NOMO-1 (cell line): ENCODE data around the gene FTO.
"Not testable (repeated sequence)": the region's sequence is repeated elsewhere in the genome, so short reads cannot be mapped to it uniquely, and the experiment has no call there.

ENCODE experiments used
- DNase-seq, 2 experiments: peaks; one replicate each; lab custom pipeline; 2025; ENCODE audit not compliant: unreplicated experiment in 2 of 2; lab: John Stamatoyannopoulos, UW

The FTO gene

DNA sequence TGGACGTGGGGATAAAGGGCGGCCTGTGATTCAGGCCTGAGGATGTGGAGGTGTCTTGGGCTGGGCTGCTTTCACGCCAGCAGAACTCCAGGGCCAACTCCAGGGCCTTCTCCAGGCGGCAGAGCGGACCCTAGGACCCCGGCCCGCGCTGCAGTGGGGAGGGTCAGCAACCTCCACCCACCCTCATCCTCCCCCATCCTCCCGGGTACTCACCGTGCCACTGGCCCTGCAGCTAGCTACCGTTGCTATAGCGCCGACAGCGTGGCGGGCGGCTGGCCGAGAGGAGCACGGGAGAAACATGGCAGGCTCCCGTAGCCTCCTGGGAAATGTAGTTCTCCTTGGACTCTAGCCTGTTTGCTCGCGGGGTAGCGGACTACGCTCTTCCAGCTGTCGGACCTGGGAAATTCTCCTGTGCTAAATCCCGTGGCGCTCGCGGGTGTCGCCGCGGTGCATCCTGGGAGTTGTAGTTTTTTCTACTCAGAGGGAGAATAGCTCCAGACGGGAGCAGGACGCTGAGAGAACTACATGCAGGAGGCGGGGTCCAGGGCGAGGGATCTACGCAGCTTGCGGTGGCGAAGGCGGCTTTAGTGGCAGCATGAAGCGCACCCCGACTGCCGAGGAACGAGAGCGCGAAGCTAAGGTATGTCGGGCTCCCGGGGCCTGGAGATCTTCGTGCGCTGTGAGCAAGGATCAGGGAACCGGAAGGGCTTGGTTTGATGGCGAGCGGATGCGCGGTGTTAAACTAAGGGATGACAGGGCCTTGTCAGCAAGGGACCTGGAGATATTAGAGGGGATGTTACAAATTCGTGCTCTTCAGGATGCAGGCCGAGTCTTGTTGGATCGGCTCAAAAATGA lies at the start of gene FTO, which contains the start of gene RPGRIP1L:
TSS of gene FTO (plus strand) at position 567 of the 855 bp plus-strand sequence.
TSS of gene RPGRIP1L (minus strand) at position 270 of the 855 bp plus-strand sequence. CDS start 3,136 bp downstream, outside the sequence.
- DNase-seq: peak; percentile 97 to 99

- no peak for DNase-seq
Observed at GRCh38 chr16:53654946-53655345, 49.0 kb upstream of the FTO start.

DNA sequence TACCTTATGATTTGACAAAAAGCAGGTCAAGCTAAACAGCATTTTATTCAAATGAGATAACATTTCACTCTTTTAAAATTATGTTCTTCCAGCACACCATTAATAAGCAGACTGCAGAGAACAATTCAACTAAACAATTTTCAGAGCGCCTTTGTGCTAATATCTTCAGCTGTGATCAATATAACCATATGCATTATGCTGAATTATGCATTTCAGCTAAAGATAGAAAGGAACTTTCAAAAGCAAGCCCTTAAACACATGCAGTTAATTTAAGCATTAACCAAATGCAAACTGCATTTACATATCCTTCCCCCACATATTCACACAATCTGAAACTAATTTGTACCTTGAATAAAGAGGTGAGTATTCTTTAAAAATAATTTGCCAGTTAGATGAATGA lies 41.9 kb upstream of the FTO start:
- no peak for DNase-seq

DNA sequence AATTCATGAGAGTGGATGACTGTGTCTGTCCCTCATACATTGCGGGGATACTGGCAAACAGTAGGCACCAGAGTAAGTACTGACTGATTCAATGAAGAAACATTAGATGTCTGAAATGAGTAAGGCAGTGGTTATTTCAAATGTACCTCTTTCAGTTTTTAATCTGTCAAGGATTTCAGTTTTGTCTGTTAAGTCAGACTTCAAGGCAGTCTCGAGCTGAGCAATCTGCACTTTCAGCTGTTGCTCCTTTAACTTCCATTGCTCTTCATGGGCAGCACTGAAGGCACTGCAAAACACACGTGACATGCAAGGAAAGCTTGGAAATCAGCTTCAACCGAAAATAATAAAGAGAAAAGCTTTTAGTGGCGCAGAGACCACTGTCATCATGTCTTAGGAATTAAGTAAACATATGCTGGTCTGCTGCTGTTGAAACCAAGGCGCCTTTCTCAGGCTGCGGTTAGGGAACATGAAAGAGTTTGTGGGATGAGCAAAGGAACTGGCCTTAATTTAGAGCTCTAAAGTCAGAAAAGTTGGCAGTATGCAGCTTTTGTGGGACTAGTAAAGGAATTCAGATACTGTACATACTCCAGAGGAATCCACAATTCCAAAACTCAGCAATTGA lies 39.1 kb upstream of the FTO start:
- no peak for DNase-seq

DNA sequence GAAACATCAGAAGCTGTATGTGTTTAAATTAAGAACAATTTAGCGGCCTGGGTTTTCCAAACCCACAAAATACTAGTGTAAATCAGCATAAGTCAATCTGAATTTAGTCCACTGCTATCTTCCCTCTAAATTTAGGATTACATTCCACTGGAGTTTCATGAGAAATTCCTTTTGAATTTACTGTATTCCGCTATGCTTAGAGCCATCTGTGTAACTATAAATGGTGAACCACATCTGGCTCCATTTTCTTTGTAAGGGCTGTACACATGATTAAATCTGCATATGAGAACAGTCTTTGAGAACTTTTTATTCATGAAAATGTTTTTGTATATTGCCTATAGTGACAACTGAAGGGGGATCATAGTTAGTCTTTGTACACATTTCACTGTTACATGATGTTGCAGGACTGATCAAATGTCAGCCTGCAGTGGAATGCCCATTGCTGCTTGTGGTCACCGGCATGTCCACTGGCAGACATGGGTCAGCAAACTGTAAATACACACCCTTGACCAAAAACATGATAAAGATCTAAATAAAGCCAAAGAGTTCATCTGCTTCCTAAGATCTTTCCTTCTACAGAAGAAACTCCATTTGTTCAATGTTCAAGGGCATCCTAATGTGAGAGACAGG lies 37.1 kb upstream of the FTO start:
- no peak for DNase-seq

DNA sequence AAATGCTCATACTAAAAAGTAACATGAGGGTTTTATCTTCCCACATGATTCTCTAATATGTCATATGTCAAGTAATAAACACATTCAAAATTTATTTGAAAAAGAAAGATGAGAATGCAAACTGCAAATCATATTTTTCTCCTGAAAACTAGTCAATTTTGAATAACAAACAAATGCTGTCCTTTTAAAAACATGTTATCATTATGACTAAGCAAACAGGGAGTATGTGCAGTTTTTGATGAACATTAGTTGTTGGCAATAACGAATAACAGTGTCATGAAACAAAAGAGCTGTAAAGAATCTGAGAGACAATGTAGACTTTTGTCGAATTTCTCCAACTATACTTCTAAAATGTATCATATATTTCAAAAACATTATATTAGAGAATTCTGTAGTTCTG lies 35.1 kb upstream of the FTO start:
- no peak for DNase-seq

DNA sequence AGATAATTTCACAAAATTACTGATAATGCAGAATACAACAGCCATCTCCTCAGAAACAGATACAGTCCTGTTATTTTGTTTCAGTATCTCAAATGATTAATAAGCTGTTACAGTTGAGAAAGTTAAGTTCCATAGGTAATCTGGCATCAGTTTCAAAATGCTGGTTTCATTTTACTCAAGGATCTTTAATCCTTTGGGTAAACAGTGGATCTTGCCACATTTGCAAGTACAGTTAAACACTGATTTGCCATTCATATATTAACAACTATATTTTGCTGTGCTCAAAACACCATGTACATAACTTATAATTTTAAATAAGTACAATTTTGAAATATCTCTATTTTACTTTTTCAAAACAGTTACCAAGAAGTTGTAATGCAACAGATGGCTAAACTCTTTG lies 31.5 kb upstream of the FTO start:
- DNase-seq: no peak

DNA sequence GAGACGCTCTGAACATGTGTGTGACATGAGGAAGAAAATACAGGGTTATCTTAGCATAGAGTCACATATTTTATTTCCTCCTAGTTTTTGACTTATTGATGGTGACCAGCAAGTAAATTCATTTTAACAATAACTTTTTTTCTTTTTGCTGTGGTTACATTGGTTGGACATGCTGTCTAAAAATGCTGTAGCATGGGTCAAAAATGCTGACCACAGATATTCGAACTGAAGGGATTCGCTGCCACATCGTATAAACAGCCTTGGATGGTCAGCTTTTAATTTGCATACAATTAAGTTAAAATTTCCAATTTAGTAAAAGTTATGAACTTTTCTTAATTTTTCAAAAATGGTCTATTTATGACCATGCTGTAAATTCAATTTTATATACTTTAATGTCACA lies 30.8 kb upstream of the FTO start:
- DNase-seq: no peak

DNA sequence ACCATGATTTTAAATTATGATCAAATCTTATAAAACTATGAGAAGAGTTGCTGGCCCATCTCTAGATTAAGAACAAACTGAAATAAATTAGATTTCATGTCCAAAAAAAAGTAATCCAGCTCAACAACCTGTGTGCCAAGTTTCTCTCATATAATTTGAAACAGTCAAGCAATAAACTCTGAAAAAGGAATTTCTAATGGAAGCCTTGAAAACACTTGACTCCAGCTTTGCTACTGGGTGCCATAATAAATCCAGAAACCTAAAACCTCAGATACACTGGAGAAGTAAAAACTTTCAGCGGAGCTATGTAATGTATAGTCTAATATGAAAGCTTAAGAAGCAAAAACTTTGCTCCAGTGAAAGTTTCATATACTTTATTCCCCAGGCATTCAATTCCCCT lies 25.8 kb upstream of the FTO start:
- DNase-seq: no peak

GRCh38 chr16:53678756-53679343 lies 25.1 kb upstream of the FTO start:
- no peak for DNase-seq

DNA sequence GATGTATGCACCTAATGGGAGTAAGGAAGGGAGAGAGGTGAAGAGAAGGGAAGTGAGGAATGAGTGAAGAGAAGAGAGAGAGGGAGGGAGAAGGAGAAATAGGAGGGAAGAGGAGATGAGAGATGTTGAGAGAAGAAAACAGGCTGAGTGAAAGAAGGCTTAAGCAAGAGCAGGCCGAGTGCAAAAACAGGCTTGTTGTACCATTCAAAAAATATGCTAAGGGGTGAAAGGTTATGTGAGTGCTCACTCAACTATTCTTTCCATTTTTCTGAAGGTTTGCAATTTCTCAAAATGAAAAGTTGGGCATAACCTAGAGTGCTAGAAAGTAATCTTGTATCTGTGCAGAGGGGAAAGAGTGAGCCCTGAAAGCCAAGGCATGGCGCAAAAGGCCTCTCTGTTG lies 23.2 kb upstream of the FTO start:
- DNase-seq: no peak

DNA sequence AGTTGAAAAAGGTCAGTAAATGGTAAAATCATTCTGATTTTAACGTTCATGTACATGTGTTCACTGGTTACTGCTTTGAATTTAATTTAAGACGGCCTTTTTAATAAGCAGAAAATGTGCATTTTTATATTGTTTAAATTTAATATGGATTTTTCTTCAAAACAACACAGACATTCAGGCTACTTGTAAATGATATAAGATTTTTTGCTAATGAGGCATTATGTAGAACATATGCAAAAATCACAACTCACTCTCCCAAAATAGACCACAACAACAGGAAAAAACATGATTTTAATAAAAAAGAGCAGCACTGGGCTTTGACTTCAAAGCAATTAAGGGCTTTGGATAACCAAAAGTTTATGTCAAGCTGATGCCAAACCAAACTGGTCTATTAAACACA lies 22.6 kb upstream of the FTO start:
- DNase-seq: no peak

DNA sequence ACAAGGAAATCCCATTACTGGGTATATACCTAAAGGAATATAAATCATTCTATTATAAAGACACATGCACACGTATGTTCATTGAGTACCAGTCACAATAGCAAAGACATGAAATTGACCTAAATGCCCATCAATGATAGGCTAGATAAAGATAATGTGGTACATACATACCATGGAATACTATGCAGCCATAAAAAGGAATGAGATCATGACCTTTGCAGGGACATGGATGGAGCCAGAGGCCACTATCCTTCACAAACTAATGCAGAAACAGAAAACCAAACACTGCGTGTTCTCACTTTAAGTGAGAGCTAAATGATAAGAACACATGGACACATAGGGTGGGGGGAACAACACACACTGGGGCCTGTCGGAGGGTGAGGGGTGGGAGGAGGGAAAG lies 18.6 kb upstream of the FTO start:
- DNase-seq: not testable (repeated sequence)

DNA sequence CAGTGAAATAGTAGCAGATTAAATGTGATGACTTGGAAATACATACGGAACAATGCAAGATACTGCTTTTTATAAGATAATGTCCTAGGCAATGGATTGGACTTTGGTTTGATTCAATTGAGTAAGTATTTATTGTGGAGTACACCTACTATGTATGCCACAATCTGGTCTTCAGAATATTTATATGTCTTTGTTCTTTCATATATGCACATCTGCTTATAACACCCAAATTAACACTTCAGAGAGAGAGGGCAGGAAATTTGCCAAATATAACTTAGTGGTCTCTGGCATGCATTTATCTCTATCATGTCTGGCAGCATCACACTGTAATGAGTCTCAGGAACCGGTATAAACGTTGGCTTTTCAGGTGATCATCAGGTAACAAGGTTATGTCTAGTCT lies 17.2 kb upstream of the FTO start:
- DNase-seq: no peak

DNA sequence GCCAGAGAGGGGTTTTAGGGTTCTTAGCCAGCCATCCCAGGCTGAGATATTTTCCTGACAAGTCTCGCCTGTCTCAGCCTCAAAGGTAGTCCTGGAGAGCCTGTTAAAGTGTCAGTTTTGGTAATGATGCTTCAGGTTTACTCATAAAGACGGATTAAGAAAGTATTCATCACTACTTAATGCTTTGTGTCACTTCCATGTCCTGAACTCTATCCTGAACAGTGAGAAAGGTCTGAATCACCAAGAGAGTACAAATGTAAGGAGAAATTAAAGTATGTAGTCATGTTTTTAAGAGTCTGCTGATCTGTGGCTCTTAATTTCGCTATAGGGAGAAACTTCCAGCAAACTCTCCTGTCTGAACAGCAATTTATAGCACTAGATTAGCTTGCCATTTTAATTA lies 14.3 kb upstream of the FTO start:
- no peak for DNase-seq

GRCh38 chr16:53690771-53691170 lies 13.2 kb upstream of the FTO start:
- DNase-seq: no peak

DNA sequence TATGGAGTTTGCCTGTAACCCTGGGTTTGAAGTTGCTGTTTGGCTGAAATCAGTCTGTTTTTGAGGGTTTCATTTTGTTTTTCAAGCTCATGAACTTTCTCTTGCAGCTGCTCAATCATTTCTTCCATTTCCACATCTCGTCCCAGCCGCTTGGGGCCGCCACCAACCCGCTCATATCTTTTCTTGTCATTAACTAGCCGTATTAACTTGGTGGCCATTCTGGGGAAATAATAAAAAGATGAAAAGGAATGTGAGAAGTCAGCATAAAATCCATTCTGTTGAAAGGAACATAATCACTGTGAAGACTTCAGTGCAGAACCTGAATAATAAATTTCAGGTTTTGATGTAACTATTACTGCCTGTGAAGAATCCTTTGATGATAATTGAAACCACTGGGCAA lies 11.8 kb upstream of the FTO start:
- DNase-seq: no peak

DNA sequence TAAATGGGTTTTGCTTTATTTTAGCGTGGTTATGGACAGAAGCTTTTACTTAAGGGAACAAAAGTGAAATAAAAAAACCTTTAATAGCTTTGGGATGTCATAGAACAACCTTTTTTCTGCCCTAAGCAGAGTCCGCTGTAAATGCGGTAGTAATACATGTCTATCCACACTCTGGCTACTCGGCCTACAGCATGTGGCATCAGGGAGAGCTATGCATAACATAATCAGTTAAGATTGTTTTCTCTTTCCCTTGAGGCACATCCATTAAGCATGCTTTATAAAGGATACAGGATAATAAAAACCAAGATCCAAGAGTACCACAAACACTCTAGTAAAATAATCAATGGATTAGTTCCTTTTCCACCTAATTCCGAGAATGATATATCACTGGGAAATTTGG lies 10.6 kb upstream of the FTO start:
- DNase-seq: no peak

DNA sequence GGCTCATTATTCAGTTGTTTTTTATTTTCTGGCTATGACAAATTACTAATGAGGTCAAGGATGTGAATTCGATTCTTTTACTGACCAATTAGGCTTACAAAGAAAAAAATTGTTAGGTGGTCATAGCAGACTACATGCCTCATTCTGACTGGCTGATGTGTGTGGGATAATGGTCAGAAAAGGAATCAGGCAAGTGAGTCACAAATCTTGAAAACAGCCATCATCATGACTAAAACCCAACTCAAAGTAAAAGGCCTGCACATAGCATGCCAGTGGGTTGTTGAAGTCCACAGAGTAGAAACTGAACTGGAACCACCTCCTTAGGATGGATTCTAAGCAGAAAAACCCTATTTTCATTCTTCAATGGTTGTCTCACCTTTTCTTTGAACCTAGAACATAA lies 8.9 kb upstream of the FTO start:
- DNase-seq: no peak

DNA sequence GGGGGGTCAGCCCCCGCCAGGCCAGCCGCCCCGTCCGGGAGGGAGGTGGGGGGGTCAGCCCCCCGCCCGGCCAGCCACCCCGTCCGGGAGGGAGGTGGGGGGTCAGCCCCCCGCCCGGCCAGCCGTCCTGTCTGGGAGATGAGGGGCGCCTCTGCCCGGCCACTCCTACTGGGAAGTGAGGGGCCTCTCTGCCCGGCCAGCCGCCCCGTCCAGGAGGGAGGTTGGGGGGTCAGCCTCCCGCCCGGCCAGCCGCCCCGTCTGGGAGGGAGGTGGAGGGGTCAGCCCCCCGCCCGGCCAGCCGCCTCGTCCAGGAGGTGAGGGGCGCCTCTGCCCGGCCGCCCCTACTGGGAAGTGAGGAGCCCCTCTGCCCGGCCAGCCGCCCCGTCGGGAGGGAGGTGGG lies 5.7 kb upstream of the FTO start:
- not testable (repeated sequence) for DNase-seq

DNA sequence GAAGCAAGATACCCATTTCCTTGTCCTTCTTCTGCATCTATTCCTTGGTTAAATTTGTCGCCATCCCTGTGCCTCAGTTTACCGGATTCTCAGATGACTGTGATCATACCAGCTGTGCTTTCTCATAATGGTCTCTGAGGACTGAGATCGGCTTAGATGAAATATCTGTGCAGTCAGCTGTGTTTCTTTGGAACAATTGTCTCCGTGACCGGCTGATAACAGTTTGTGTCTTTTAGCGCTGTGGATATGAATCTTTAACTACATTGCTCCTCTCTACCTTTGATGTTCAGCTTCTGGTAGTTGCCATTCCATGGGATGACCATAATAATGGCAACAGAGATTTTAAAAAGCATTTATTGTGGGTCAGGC lies 473 bp downstream of the FTO start:
- no peak for DNase-seq

- no peak for DNase-seq
Observed at GRCh38 chr16:53707671-53708070, 3.7 kb downstream of the FTO start.
